CD4-positive, alpha-beta memory T cell (primary cell): ENCODE results near the gene PPP2R3B. TPM values are rescaled to one million over a fixed set of nuclear protein-coding genes. Genes with fewer than 3 reads are reported as not detected.

Experiments used
- CTCF ChIA-PET: fragments of 350-600 bp; sonication (Branson Sonifier 250); formaldehyde crosslinking; loops from one replicate; lab custom pipeline; 2021; ENCODE audit warnings: inconsistent platforms; ENCODE audit not compliant: partially characterized antibody; lab: Charles Lee
- POLR2A ChIA-PET: fragments of 350-600 bp; sonication (Branson Sonifier 250); formaldehyde crosslinking; loops from one replicate; lab custom pipeline; 2021; ENCODE audit not compliant: partially characterized antibody; lab: Charles Lee
- DNase-seq, 5 donors: peaks; one replicate each; pipeline versions ENCODE4 v3.0.0 to v3.0.0-alpha.2; 2020 to 2022; ENCODE audit warnings: mixed read lengths in 1 of 5
- H3K27ac ChIP-seq: one replicate; pipeline ENCODE4 v1.7.0; 2013; ENCODE audit warnings: low read depth, low read length
- H3K27me3 ChIP-seq: 2 replicates; pipeline ENCODE4 v1.7.0; 2013; ENCODE audit warnings: mild to moderate bottlenecking, low read length, moderate library complexity; ENCODE audit not compliant: insufficient read depth
- H3K36me3 ChIP-seq: 2 replicates; pipeline ENCODE4 v1.7.0; 2013; ENCODE audit warnings: mild to moderate bottlenecking, low read length, moderate library complexity; ENCODE audit not compliant: insufficient read depth
- H3K4me1 ChIP-seq: 2 replicates; pipeline ENCODE4 v1.7.0; 2013; ENCODE audit warnings: mild to moderate bottlenecking, low read length, moderate library complexity; ENCODE audit not compliant: insufficient read depth
- H3K4me3 ChIP-seq, 2 donors: one replicate each; pipeline ENCODE4 v1.7.0; 2013; ENCODE audit warnings: low read length in 2 of 2, mild to moderate bottlenecking in 1 of 2
- H3K9me3 ChIP-seq, 2 donors: one replicate each; pipeline ENCODE4 v1.7.0; 2013; ENCODE audit warnings: low read length in 2 of 2, control low read depth in 1 of 2; ENCODE audit not compliant: control insufficient read depth in 1 of 2
- H3K27ac Mint-ChIP-seq, 7 donors: one replicate each; pipeline ENCODE4 v1.8.0; 2020 to 2021; ENCODE audit warnings: mixed read lengths in 7 of 7, mild to moderate bottlenecking in 6 of 7, inconsistent platforms in 3 of 7, moderate library complexity in 3 of 7
- H3K27me3 Mint-ChIP-seq, 2 donors: one replicate each; pipeline ENCODE4 v1.8.0; 2020 to 2021; ENCODE audit warnings: mixed read lengths in 2 of 2
- H3K36me3 Mint-ChIP-seq, 2 donors: one replicate each; pipeline ENCODE4 v1.8.0; 2020 to 2021; ENCODE audit warnings: mixed read lengths in 2 of 2, inconsistent platforms in 1 of 2, mild to moderate bottlenecking in 1 of 2
- H3K4me1 Mint-ChIP-seq, 4 donors: one replicate each; pipeline ENCODE4 v1.8.0; 2020 to 2021; ENCODE audit warnings: mixed read lengths in 4 of 4, mild to moderate bottlenecking in 1 of 4
- H3K4me3 Mint-ChIP-seq, 8 donors: one replicate each; pipeline ENCODE4 v1.8.0; 2020 to 2021; ENCODE audit warnings: mixed read lengths in 8 of 8, mild to moderate bottlenecking in 7 of 8, moderate library complexity in 6 of 8, inconsistent platforms in 3 of 8
- H3K9me3 Mint-ChIP-seq, 8 donors: one replicate each; pipeline ENCODE4 v1.8.0; 2020 to 2021; ENCODE audit warnings: mixed read lengths in 8 of 8, mild to moderate bottlenecking in 5 of 8, inconsistent platforms in 3 of 8, moderate library complexity in 1 of 8
- intact Hi-C: fragments of 100-400 bp; cut with micrococcal nuclease; formaldehyde crosslinking; loops from one replicate; pipeline ENCODE4 v1.15.1; 2023
- polyA plus RNA-seq, 2 donors: library from polyadenylated mRNA; unstranded; fragments of 300-500 nt; fragmentation: Illumina TruSeq; gene quantifications; one replicate each; pipeline ENCODE4 v1.2.3, GENCODE V29; 2021
- total RNA-seq, 2 experiments: library from RNA; stranded (reverse); gene quantifications; one replicate each; pipeline ENCODE4 v1.2.3, GENCODE V29; 2021

PPP2R3B gene
- total and polyA plus RNA-seq, 4 experiments from 2014 or later, result 8.0 to 45.2 (median 25.3) TPM

DNA sequence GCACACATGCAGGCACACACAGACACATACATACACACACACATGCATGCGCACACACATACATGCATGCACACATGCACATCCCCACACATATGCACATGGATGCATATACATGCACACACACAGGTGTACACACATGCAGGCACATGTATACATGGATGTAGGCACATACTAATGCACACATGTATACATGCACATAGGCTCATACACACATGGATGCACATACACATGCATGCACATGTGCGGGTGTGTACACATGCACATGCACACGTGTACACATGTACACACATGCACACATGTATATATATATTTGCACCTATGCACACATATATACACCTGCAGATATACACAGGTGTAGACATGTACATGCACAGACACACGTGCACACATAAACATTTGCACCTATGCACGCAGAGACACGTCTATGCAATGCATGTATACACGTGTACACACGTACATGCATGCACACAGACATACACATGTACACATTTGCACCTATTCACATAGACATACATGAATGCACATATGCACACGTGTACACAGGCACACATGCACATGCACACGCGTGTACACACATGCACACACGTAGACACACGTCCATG lies 101.5 kb downstream of the PPP2R3B start:
- POLR2A ChIA-PET, result no interaction called here
- H3K36me3 Mint-ChIP-seq, result peaks cover 2 to 13% of the 10 kb centered on the region in 2 donors
- no peaks in the 10 kb centered on the region for H3K9me3 Mint-ChIP-seq
- intact Hi-C loops, result no loop called here
- peak overlapping the region in 7 of 8 donors; percentile 4 to 96 (median 35) for H3K4me3 Mint-ChIP-seq
- H3K4me1 Mint-ChIP-seq, result peaks cover 3 to 24% (median 15%) of the 10 kb centered on the region in 4 donors
- no peak overlapping the region for H3K27ac ChIP-seq
- peaks cover 7% of the 10 kb centered on the region for H3K4me1 ChIP-seq
- H3K27ac Mint-ChIP-seq, result peak overlapping the region in 2 of 7 donors; percentile 30 to 66
- no peaks in the 10 kb centered on the region for H3K9me3 ChIP-seq
- peaks cover 3% of the 10 kb centered on the region for H3K36me3 ChIP-seq
- H3K27me3 Mint-ChIP-seq, result no peaks in the 10 kb centered on the region
- H3K4me3 ChIP-seq, result no peak overlapping the region
- DNase-seq, result no peak
- H3K27me3 ChIP-seq, result no peaks in the 10 kb centered on the region
- CTCF ChIA-PET, result no interaction called here

Other genes starting within 250 kb of the PPP2R3B start
- 10 to 100 TPM; 28.3 to 28.7 TPM for gene PLCXD1, start 105.5 kb downstream of the PPP2R3B start, total RNA-seq
- 1 to 10 TPM; 3.1 to 8.4 TPM for gene PLCXD1, start 105.5 kb downstream of the PPP2R3B start, polyA plus RNA-seq
- gene GTPBP6, start 68.1 kb downstream of the PPP2R3B start, total RNA-seq, result 10 to 100 TPM; 77.1 to 79.3 TPM
- gene GTPBP6, start 68.1 kb downstream of the PPP2R3B start, polyA plus RNA-seq, result 10 to 100 TPM; 34.8 to 49.4 TPM
- not detected for gene SHOX, start 243.9 kb upstream of the PPP2R3B start, total RNA-seq
- not detected for gene SHOX, start 243.9 kb upstream of the PPP2R3B start, polyA plus RNA-seq